ENCODE measurements around the gene SOHLH1. TPM values are rescaled to one million over a fixed set of nuclear protein-coding genes. Genes with fewer than 3 reads are reported as not detected.

Gene SOHLH1
- polyA plus RNA-seq, 1 of the 3 experiments (the other 2 are of a cell fraction) = not detected

GRCh38 chr9:135714242-135715055 is 15.2 kb upstream of the SOHLH1 start:
- ChIA-PET CTCF (interaction anchor here (0.9 to 4.0 kb wide), 7 partner anchors 8 to 408 kb away, joined by 3 to 29 read pairs (median 6); partner anchors contain the start of gene KCNT1), POLR2A (no interaction called here)
- H3K79me2 ChIP-seq (ENCODE audit: insufficient read depth) = no peaks in the 10 kb centered on the region
- no peaks in the 10 kb centered on the region for H3K27me3 ChIP-seq (ENCODE audit: insufficient read depth)
- H3K4me3 ChIP-seq (ENCODE audit: low read depth in 2 of 2, low read length in 1 of 2) = peak overlapping the region in 1 of 2 experiments; percentile 33; a peak in 2 of 4 replicates
- peaks cover 0 to 19% of the 10 kb centered on the region in 2 experiments; a peak in 1 of 4 replicates for H3K4me1 ChIP-seq (ENCODE audit: control insufficient read depth in 1 of 2, insufficient read depth in 2 of 2, low read depth in 1 of 2, low read length in 1 of 2)
- no peaks in the 10 kb centered on the region for H3K9me2 ChIP-seq
- H3K9me3 ChIP-seq = no peaks in the 10 kb centered on the region
- no peak overlapping the region for H3K4me2 ChIP-seq
- DNase-seq = peak; percentile 78
- no peak for TF ChIP-seq MEF2A (IDR thresholded peaks at IDR 0.05; ENCODE audit: borderline replicate concordance, low read depth)
- TF ChIP-seq, protein P1, sequence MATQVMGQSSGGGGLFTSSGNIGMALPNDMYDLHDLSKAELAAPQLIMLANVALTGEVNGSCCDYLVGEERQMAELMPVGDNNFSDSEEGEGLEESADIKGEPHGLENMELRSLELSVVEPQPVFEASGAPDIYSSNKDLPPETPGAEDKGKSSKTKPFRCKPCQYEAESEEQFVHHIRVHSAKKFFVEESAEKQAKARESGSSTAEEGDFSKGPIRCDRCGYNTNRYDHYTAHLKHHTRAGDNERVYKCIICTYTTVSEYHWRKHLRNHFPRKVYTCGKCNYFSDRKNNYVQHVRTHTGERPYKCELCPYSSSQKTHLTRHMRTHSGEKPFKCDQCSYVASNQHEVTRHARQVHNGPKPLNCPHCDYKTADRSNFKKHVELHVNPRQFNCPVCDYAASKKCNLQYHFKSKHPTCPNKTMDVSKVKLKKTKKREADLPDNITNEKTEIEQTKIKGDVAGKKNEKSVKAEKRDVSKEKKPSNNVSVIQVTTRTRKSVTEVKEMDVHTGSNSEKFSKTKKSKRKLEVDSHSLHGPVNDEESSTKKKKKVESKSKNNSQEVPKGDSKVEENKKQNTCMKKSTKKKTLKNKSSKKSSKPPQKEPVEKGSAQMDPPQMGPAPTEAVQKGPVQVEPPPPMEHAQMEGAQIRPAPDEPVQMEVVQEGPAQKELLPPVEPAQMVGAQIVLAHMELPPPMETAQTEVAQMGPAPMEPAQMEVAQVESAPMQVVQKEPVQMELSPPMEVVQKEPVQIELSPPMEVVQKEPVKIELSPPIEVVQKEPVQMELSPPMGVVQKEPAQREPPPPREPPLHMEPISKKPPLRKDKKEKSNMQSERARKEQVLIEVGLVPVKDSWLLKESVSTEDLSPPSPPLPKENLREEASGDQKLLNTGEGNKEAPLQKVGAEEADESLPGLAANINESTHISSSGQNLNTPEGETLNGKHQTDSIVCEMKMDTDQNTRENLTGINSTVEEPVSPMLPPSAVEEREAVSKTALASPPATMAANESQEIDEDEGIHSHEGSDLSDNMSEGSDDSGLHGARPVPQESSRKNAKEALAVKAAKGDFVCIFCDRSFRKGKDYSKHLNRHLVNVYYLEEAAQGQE (IDR thresholded peaks at IDR 0.05; ENCODE audit: low read depth, low read length) = peak; percentile 87
- 24% methylated on average over 40 of the region's 103 CpGs for WGBS (ENCODE audit: low lambda C conversion rate)
- no peak overlapping the region for H3K27ac ChIP-seq (ENCODE audit: low read depth in 2 of 2, low read length in 1 of 2)
- H3K9ac ChIP-seq = no peak overlapping the region
- H4K20me1 ChIP-seq (ENCODE audit: insufficient read depth) = no peaks in the 10 kb centered on the region
- H3F3A ChIP-seq (replicated peaks; ENCODE audit: insufficient read depth) = no peaks in the 10 kb centered on the region
- no peak overlapping the region for H2AFZ ChIP-seq (ENCODE audit: low read depth)
- no peaks in the 10 kb centered on the region for H3K36me3 ChIP-seq (replicated peaks in 1 of 2; ENCODE audit: control insufficient read depth in 1 of 2, insufficient read depth in 2 of 2, low read length in 1 of 2)

- 50% methylated on average over 13 of the region's 16 CpGs for WGBS (ENCODE audit: low lambda C conversion rate)
- Histone ChIP-seq H3K9ac (no peak overlapping the region), H2AFZ (ENCODE audit: low read depth) (no peak overlapping the region), H3K27me3 (ENCODE audit: insufficient read depth) (no peaks in the 10 kb centered on the region), H3K4me2 (no peak overlapping the region), H3K36me3 (replicated peaks in 1 of 2; ENCODE audit: control insufficient read depth in 1 of 2, insufficient read depth in 2 of 2, low read length in 1 of 2) (no peaks in the 10 kb centered on the region), H3F3A (replicated peaks; ENCODE audit: insufficient read depth) (no peaks in the 10 kb centered on the region), H4K20me1 (ENCODE audit: insufficient read depth) (no peaks in the 10 kb centered on the region), H3K27ac (ENCODE audit: low read depth in 2 of 2, low read length in 1 of 2) (no peak overlapping the region), H3K4me3 (ENCODE audit: low read depth in 2 of 2, low read length in 1 of 2) (no peak overlapping the region), H3K9me3 (no peaks in the 10 kb centered on the region), H3K79me2 (ENCODE audit: insufficient read depth) (no peaks in the 10 kb centered on the region), H3K4me1 (ENCODE audit: control insufficient read depth in 1 of 2, insufficient read depth in 2 of 2, low read depth in 1 of 2, low read length in 1 of 2) (peaks cover 0 to 22% of the 10 kb centered on the region in 2 experiments; a peak in 1 of 4 replicates), H3K9me2 (no peaks in the 10 kb centered on the region)
- TF ChIP-seq USF1 (IDR thresholded peaks at IDR 0.05; ENCODE audit: borderline replicate concordance, low read depth) (no peak), CHD2 (IDR thresholded peaks at IDR 0.05; ENCODE audit: low read length, partially characterized antibody) (no peak)
- TF ChIP-seq, protein P2, sequence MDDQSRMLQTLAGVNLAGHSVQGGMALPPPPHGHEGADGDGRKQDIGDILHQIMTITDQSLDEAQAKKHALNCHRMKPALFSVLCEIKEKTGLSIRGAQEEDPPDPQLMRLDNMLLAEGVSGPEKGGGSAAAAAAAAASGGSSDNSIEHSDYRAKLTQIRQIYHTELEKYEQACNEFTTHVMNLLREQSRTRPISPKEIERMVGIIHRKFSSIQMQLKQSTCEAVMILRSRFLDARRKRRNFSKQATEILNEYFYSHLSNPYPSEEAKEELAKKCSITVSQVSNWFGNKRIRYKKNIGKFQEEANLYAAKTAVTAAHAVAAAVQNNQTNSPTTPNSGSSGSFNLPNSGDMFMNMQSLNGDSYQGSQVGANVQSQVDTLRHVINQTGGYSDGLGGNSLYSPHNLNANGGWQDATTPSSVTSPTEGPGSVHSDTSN (IDR thresholded peaks at IDR 0.05) = no peak
- ChIA-PET CTCF (interaction anchor here (0.9 to 4.0 kb wide), 5 partner anchors 8 to 109 kb away, joined by 3 to 29 read pairs (median 6); partner anchors contain the start of gene KCNT1), POLR2A (no interaction called here)
- no peak for DNase-seq
Measured at GRCh38 chr9:135712613-135713295, 13.5 kb upstream of the SOHLH1 start.

All from SK-N-SH (cell line).